Type B pancreatic cell (in vitro differentiated cells): ENCODE measurements around the gene CAPN5. TPM values are rescaled to one million over a fixed set of nuclear protein-coding genes. Genes with fewer than 3 reads are reported as not detected.

Source experiments
- DNase-seq: peaks from one replicate; pipeline ENCODE4 v3.0.0; 2021; ENCODE audit warnings: mixed read lengths; ENCODE audit not compliant: unreplicated experiment; ENCODE audit errors: extremely low spot score
- H3K27ac Mint-ChIP-seq: 2 replicates; pipeline ENCODE4 v1.8.0; 2021; ENCODE audit warnings: mild to moderate bottlenecking, mixed read lengths
- H3K27me3 Mint-ChIP-seq: 2 replicates; pipeline ENCODE4 v1.8.0; 2021; ENCODE audit warnings: mixed read lengths
- H3K36me3 Mint-ChIP-seq: 2 replicates; pipeline ENCODE4 v1.8.0; 2021; ENCODE audit warnings: mixed read lengths
- H3K4me1 Mint-ChIP-seq: one replicate; pipeline ENCODE4 v1.8.0; 2021; ENCODE audit warnings: mixed read lengths; ENCODE audit not compliant: unreplicated experiment
- H3K4me3 Mint-ChIP-seq: 2 replicates; pipeline ENCODE4 v1.8.0; 2021; ENCODE audit warnings: mild to moderate bottlenecking, mixed read lengths
- H3K9me3 Mint-ChIP-seq: 2 replicates; pipeline ENCODE4 v1.8.0; 2021; ENCODE audit warnings: mixed read lengths
- CTCF ChIP-seq: fragments of 200-600 bp; sonication (generic); conservative IDR thresholded peaks from 2 replicates; pipeline ENCODE4 v1.5.0; 2021; ENCODE audit warnings: antibody characterized with exemption, mild to moderate bottlenecking
- total RNA-seq: library from RNA; stranded (reverse); gene quantifications from 2 replicates; pipeline ENCODE4 v1.2.1, GENCODE V29; 2021; ENCODE audit warnings: low replicate concordance

CAPN5 gene
- total RNA-seq, 1 donor from 2014 or later: 18.8 TPM

GRCh38 chr11:77111277-77111676 is 44.5 kb downstream of the CAPN5 start:
- Mint-ChIP-seq H3K4me3 (no peak overlapping the region), H3K27me3 (no peaks in the 10 kb centered on the region), H3K4me1 (peaks cover 5% of the 10 kb centered on the region), H3K9me3 (no peaks in the 10 kb centered on the region), H3K27ac (no peak overlapping the region), H3K36me3 (no peaks in the 10 kb centered on the region)
- DNase-seq: no peak
- TF ChIP-seq CTCF: no peak

- Mint-ChIP-seq H3K27me3 (no peaks in the 10 kb centered on the region), H3K9me3 (no peaks in the 10 kb centered on the region), H3K4me1 (peaks cover 5% of the 10 kb centered on the region), H3K36me3 (no peaks in the 10 kb centered on the region), H3K4me3 (no peak overlapping the region), H3K27ac (no peak overlapping the region)
- no peak for TF ChIP-seq CTCF
- no peak for DNase-seq
Observed at GRCh38 chr11:77111946-77112345, 45.2 kb downstream of the CAPN5 start.

- Mint-ChIP-seq H3K4me3 (no peak overlapping the region), H3K36me3 (no peaks in the 10 kb centered on the region), H3K4me1 (peaks cover 5% of the 10 kb centered on the region), H3K27ac (no peak overlapping the region), H3K27me3 (no peaks in the 10 kb centered on the region), H3K9me3 (no peaks in the 10 kb centered on the region)
- no peak for TF ChIP-seq CTCF
- DNase-seq: no peak
Observed at GRCh38 chr11:77112641-77113381, 46.0 kb downstream of the CAPN5 start.

GRCh38 chr11:77113382-77114088 is 46.8 kb downstream of the CAPN5 start:
- Mint-ChIP-seq H3K27me3 (no peaks in the 10 kb centered on the region), H3K27ac (no peak overlapping the region), H3K4me3 (no peak overlapping the region), H3K9me3 (no peaks in the 10 kb centered on the region), H3K36me3 (no peaks in the 10 kb centered on the region), H3K4me1 (peaks cover 5% of the 10 kb centered on the region)
- no peak for DNase-seq
- TF ChIP-seq CTCF: peak; percentile 78

- no peaks in the 10 kb centered on the region for H3K27me3 Mint-ChIP-seq
- no peak for DNase-seq
- H3K9me3 Mint-ChIP-seq: no peaks in the 10 kb centered on the region
- no peaks in the 10 kb centered on the region for H3K36me3 Mint-ChIP-seq
- no peak overlapping the region for H3K4me3 Mint-ChIP-seq
- H3K4me1 Mint-ChIP-seq: peaks cover 5% of the 10 kb centered on the region
- no peak for TF ChIP-seq CTCF
- no peak overlapping the region for H3K27ac Mint-ChIP-seq
Observed at GRCh38 chr11:77114089-77114463, 47.3 kb downstream of the CAPN5 start.
